ENCODE measurements around the gene HSPA4.
"Not testable (repeated sequence)": the region's sequence is repeated elsewhere in the genome, so short reads cannot be mapped to it uniquely, and the experiment has no call there.

The HSPA4 gene

DNA sequence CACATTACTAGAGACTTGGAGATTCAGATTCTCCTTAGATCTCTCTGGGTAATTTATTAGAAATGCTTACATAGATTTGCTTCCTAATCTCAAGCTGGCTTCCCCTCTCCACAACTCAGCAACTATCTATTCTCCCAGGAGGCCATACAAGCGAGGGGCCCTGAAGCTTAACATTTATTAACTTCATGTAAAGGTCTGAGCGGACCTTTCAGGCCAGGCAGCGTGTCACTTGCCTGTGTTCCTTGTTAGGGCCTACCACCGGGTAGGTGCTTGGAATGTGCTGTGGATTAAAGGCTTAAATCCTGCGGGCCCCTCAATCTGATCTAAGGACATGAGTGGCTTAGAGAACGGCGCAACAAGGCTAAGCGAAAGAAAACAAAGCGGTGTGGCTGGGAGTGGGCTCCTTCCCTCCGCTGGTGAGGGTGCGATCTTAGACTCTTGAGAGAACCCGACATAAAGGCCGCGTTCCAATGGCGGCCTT lies 712 bp upstream of the HSPA4 start:
- no peak for DNase-seq

DNA sequence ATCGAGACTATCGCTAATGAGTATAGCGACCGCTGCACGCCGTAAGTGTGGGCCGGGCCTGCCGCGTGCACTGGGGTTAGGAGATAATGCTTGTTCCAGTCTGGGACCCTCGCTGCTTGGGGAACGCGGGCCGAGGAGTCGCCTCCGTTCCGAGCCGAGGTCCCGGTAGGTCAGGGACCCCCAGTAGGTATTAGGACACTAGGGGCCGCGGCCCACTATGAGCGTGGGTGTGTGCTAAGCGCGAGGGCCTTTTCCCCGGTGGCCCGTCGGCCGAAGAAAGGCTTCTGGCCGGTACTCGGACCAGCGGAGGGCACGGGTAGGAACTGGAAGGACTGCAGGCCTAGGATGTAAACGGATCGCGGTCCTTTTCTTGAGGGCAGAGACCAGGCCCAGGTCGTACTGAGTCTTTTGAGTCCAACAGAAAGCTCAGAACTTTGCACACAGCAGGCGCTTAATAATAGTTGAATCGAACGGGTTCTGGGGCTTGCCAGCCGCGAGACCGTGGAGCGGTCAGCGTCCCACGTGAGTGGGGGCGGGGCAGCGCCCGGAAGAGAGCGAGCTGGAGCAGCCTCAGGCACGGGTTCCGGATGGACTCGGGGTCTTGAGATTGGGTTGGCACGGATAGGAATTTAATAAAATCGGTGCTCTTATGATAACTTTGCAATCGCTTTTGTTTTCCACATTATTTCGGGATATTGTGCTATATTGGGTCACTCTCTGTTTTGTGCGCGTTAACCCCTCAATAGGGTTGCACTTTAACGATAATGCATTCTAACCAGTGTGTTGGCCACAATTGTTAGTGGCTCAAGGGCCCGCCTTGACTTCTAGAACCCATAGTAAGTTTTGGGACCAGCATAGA lies 733 bp downstream of the HSPA4 start:
- DNase-seq = peak in 2 of 3 experiments; percentile 52 to 61

DNA sequence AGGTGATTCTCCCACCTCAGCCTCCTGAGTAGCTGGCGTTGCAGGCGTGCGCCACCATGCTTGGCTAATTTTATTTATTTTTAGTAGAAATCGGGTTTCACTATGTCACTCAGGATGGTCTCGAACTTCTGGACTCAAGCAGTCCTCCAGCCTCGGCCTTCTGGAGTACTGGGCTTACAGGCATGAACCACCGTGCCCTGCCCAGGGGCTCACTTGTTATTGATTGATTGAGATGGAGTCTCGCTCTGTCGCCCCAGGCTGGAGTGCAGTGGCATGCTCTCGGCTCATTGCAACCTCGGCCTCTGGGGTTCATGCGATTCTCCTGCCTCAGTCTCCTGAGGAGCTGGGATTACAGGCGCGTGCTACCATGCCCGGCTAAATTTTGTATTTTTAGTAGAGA lies 1.6 kb downstream of the HSPA4 start:
- no peak for DNase-seq

DNA sequence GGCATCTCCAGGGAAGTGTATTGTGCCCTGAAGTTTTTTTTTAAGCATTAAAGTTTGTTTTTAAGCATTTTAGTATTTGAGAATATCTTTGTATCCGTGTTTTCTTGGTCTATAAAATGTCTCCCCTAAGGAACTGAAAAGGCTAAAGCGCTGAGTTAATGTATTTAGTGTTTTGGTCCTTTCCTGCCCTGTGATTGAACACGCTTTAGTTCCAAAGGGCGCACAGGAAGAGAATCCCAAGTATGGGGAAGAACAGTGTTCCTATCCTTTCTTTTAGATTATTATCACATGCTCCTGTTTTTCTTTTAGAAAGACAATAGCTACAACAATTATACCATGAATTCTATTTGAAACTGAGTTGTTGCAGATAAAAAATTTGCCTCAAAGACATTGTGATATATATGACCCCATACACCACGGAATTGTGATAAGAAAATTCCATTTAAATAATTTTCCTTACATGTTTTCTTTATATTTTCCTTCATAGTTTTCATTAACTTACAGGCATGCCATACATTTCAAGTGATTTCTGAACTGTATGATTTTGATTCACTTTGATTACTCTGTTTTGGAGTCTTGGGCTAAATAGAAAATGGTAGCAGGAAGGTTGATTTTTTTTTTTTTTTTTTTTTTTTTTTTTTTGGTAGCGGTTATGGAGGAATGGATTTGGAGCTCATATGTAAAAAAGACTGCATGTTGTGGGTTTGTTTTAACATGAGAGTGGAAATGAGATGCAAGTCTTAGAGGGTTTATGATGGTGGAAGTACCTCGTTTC lies 3.1 kb downstream of the HSPA4 start:
- DNase-seq = no peak

DNA sequence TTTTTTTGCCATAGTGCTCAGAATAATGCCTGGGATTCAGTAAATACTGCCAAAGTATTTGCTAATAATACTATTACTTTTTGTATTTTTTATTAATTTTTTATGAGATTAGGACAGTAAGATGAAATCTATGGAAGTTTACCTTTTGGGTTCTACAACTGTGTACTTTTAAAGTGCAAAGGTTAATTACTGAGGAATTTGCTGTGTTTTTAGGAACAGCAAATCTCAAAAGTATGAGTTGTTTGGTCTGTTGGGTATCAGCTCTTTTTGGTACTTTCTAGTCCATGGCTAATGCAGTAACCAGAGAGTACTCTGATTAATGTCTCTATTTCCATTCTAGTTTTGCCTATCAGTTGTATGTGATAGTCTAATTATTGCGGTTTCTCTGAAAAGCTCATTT lies 5.1 kb downstream of the HSPA4 start:
- no peak for DNase-seq

DNA sequence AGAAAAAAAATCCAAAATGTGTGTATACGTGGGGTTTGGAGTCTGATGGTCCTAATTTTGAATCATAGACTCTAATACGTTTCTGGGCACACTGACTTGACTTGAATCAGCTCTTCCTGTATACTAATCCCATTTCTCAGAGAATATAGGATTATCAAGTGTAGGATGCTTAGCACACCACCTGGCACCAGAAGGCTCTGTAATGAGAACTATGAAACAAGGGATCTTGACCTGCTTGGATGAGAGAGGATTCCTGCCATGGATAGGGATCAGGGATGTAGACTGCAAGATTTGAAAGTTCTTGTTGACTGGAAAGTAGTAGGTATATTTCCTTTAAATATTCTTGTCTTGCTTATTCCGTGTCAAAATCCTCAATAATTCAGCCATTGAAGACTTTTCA lies 7.8 kb downstream of the HSPA4 start:
- no peak for DNase-seq

DNA sequence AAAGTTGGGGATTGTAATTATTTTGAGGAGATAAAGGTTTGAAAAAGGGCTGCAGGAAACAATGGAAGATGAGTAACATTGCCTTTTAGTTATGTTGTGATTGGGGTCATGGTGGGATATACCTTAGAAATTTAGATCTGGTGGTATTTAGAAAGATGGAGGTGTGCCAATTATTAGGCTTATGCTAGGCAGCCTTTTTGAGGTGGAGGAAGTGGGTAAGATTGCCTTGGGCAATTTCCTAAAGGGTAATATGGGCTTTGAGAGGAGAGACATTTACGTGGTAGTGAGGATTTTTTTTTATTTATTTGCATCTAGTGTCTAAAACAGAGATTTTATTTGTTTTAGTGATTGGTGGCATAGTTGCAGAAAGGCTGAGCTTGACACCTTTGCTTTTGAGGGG lies 10.5 kb downstream of the HSPA4 start:
- no peak for DNase-seq

DNA sequence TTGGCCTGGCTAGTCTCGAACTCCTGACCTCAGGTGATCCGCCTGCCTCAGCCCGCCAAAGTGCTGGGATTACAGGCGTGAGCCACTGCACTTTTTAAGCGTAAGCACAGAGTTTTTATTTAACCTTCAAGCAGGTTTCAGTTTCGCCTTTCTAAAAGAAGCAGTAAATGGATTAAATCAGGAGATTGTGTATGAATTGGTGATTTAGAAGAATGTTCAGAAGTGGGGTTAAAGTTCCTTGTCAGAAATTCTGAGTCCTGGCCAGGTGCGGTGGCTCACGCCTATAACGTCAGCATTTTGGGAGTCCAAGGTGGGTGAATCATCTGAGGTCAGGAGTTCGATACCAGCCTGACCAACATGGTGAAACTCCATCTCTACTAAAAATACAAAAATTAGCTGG lies 12.2 kb downstream of the HSPA4 start:
- no peak for DNase-seq

DNA sequence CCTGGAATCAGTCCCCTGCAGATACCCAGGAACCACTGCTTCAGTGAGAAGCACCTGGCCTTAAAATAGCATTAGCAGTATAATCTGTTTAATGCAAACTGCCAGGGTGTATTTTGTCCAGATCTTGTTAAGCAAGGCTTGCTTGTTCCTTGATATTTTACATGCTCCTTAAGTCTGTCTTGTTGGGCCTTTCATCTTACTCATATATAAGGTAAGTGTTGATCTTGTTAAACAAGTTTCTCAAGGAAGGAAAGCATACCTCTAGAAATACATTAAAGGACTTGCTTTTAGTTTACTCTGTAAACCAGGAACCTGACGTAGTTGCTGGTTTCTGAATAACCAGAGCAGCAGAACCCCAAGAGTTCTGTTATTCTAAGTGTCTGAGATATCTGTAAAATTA lies 13.7 kb downstream of the HSPA4 start:
- DNase-seq = no peak

DNA sequence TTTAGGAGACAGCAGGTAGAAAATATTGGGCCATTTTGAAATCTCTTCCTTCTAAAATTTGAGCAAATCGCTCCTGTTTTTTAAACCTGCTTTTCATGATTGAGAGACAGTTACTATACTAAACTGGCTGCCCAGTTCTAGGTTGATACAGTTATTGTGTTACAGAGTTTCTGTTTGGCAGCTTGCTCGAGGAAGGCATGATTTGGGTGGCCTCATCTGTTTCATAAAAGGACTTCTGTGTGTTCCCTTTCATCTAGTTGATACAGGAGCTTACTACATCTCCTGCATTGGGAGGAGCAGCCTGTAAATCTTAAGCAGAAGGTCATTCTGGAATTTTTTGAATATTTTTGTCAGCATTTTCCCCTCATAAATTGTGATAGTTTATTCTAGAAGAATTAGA lies 14.2 kb downstream of the HSPA4 start:
- DNase-seq = no peak

DNA sequence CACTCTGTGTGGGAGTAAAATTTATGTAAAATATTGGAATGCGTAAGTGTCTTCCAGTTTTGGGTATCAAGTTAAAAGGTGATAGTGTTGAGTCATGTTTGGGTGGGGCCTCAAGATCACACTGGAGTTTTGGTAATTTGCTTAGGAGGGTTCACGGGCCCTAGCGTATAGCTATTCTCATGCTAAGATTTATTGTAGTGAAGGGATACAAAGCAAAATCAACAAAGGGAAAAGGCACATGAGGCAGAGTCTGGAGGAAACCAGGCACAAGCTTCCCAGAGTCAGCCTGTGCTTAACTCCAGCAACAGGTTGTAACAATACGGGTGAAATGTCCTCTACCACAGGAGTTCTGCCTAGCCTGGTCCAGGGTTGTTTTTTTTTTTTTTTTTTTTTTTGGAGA lies 20.2 kb downstream of the HSPA4 start:
- no peak for DNase-seq

DNA sequence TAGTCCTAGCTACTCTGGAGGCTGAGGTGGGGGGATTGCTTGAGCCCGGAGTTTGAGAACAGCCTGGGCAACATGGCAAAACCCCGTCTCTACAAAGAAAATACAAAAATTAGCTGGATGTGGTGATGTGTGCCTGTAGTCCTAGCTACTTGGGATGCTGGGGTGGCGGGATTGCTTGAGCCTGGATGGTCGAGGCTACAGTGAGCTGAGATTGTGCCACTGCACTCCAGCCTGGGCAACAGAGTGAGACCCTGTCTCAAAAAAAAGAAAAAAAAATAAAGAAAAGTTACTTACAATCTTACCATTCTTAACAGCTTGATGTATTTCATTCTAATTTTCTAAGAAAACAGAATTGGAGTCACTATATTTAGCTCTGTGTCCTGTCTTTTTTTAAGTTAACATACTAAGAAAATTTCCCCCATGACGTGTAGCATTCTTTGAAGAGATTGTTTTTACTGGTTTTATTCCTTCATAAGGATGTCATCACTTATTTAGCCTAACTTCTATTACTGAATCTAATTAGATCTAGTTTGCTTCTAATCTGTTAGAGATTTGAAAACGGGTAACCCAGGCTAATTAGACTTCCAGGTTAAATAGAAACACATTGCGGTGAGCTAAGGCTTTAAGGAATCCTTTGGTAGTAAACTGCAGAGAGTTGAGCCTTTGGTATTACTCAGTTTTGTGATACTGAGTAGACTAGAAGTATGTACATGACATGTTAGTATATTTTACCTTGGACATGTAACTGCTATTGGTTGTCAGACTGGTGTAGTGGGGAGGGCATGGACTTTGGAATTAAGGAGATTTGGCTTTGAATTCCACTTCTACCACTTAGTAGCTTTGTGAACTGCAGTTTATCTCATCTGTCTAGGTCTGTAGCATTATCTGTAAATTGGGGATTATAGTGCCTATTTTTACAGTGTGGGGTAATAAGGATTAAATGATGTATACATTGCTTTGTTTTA lies 24.0 kb downstream of the HSPA4 start:
- no peak for DNase-seq

DNA sequence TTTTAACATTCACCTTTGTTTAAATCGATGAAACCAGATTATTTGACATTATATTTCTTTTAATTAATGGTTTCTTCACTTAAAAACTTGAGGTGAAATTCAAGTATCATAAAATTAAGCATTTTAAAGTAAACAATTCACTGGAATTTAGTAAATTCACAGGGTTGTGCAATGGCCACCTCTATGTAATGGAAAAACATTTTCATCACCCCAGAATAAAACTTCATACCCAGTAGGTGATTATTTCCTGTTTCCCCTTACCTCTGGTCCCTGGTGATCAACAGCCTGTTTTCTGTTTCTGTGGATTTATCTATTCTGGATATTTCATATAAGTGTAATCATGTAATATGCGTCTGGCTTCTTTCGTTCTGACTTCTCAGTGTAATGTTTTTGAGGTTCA lies 27.2 kb downstream of the HSPA4 start:
- no peak for DNase-seq

DNA sequence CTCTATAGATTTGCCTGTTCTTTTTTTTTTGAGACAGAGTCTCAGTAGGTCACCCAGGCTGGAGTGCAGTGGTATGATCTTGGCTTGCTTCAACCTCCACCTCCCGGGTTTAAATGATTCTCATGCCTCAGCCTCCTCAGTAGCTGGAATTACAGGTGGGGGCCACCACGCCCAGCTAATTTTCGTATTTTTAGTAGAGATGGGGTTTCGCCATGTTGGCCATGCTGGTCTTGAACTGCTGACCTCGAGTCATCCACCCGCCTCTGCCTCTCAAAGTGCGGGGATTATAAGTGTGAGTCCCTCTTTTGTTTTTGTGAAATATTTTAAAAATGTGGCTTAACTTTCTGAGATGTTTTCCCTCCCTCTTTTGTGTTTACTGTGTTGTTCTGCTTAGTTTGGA lies 29.2 kb downstream of the HSPA4 start:
- no peak for DNase-seq

DNA sequence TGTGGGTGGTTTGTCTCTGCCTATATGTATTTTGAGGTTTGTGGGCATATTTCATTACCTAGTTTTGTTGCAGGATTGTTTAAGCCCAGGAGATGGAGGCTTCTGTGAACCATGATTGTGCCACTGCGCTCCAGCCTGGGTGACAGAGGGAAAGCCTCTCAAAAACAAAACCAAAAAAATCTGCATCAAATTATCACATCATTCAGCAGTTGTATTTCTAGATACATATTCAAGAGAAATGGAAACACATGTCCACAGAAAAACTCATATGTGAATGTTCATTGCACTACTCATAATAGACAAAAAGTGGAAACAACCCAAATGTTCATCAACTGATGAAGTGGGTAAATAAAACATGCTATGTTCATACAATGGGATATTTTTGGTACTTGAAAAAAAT lies 29.9 kb downstream of the HSPA4 start:
- DNase-seq = no peak

DNA sequence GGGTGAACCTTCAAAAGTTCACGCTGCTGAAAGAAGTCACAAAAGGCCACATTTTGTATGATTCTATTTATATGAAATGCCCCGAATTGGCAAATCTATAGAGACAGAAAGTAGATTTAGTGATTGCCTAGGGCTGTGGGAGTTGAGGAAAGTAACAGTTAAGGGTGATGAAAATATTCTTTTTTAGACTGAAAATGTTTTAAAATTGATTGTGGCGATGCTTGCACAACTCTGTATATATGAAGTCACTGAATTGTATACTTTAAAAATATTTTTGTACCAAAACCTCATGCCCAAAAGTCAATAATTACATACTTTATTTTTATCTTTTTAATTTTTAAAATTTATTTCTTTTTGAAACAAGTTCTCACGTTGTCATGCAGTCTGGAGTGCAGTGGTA lies 30.3 kb downstream of the HSPA4 start:
- DNase-seq = no peak

DNA sequence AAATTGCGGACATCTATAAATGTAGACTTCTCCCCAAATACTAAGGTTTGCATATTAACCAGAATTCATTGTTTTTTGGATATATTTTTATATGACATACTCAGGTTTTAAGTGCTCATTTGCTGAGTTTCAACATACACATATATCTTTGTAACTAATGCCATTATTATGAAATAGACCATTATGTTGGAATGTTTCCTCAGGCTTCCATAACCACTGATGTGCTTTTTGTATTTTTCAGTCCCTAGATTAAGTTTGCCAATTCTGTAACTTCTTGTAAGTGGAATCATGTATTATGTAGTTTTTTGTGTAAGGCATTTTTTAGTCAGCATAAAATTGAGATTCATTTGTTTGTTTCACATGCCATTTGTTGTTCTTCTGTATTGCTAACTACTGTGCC lies 32.1 kb downstream of the HSPA4 start:
- no peak for DNase-seq

DNA sequence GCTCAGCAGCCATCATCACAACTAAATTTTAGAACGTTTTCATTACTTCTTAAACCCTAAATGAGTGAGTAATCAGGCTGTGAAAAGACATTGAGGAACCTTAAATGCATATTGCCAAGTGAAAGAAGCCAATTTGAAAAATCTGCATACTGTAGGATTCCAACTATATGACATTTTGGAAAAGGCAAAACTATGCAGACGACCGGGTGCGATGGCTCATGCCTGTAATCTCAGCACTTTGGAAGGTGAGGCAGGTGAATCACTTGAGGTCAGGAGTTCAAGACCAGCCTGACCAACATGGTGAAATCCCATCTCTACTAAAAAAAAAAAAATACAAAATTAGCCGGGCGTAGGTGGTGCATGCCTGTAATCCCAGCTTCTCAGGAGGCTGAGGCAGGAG lies 33.4 kb downstream of the HSPA4 start:
- not testable (repeated sequence) for DNase-seq

DNA sequence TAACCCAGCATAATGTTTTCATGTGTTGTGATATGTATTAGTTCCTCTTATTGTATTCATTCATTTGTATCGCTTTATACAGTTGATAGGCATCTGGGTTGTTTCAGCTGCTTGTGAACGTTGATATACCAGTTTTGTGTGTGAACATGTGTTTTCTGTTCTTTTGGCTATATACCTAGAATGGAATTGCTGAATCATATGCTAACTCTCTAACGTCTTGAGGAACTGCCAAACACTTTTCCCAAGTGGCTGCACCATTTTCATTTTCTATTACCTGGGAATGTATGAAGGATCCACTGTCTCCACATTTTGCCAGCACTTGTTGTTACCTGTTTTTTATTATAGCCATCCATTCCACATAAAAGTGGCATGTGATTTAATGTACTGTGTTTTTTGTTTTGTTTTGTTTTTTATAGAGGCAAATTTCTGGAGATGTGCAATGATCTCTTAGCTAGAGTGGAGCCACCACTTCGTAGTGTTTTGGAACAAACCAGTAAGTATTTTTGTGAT lies 34.6 kb downstream of the HSPA4 start:
- DNase-seq = no peak

DNA sequence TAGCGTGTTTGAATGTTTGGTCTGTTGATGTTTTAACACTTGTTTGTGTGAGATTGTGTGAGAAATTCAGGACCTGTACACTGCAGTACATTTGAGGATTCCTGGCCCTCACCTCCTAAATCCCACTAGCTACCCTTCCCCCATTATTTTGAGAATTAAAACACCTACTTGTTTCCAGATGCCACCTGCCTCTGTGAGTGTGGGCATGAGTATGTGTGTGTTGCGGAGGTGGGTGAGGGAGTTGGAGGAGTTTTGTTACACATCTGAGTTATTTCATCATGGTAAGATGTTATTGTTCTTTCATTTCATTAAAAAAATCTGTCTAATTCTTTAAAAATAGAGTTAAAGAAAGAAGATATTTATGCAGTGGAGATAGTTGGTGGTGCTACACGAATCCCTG lies 36.3 kb downstream of the HSPA4 start:
- DNase-seq = no peak

DNA sequence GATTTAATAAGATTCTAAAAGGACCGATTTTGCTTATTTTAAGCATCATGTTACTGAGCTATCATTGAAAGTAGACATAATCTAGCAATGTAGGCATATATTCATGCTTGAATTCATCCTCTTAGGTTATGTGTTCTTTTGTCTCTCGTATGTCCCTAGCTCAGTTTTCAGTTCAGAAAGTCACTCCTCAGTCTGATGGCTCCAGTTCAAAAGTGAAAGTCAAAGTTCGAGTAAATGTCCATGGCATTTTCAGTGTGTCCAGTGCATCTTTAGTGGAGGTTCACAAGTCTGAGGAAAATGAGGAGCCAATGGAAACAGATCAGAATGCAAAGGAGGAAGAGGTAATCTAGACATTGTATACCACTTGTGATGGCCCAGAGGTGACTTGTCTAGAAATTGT lies 39.2 kb downstream of the HSPA4 start:
- DNase-seq = no peak

DNA sequence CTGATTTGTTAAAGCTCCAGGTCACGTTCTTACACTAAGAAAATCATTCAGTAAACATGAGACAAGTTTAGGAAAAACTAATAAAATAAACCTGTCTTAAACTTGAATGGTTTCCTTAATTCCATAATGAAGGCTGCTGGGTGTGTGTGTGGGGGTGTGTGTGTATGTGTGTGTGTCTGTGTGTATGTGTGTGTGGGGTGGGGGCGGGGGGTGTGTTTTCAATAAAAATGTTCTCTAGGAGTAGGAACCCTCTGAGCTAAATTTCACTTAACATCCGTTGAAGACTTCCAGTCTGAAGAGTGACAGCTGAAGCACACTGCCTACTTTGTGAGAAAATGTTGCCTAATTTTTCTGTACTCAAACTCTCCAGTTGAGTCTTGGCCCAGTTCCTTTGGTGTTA lies 54.5 kb downstream of the HSPA4 start:
- DNase-seq = no peak

Data from NCI-H1417 (cell line).